H9 (cell line): ENCODE results near the gene AKAP14. TPM values are rescaled to one million over a fixed set of nuclear protein-coding genes. Genes with fewer than 3 reads are reported as not detected.

Experiments used
- DNase-seq: peaks from one replicate; pipeline ENCODE4 v3.0.0-alpha.2; 2017
- H2AFZ ChIP-seq: one replicate; pipeline ENCODE4 v1.6.1; 2013; ENCODE audit warnings: mild to moderate bottlenecking, low read length, control low read depth, moderate library complexity
- H2AK5ac ChIP-seq: 2 replicates; pipeline ENCODE4 v1.6.1; 2013; ENCODE audit warnings: low read length, control low read depth, mixed read lengths; ENCODE audit not compliant: insufficient read length
- H2BK120ac ChIP-seq: one replicate; pipeline ENCODE4 v1.6.1; 2013; ENCODE audit warnings: low read depth, mild to moderate bottlenecking, low read length, control low read depth, inconsistent platforms; ENCODE audit not compliant: poor library complexity, severe bottlenecking
- H2BK12ac ChIP-seq: 2 replicates; pipeline ENCODE4 v1.6.1; 2013; ENCODE audit warnings: low read length, control low read depth, mixed read lengths, low read depth; ENCODE audit not compliant: insufficient read length
- H2BK15ac ChIP-seq: 2 replicates; pipeline ENCODE4 v1.6.1; 2013; ENCODE audit warnings: low read depth, low read length, control low read depth
- H2BK20ac ChIP-seq: one replicate; pipeline ENCODE4 v1.6.1; 2013; ENCODE audit warnings: low read depth, mild to moderate bottlenecking, low read length, control low read depth, inconsistent platforms; ENCODE audit not compliant: poor library complexity, severe bottlenecking
- H2BK5ac ChIP-seq: 2 replicates; pipeline ENCODE4 v1.6.1; 2013; ENCODE audit warnings: low read length, control low read depth, mixed read lengths; ENCODE audit not compliant: insufficient read length
- H3K14ac ChIP-seq: 2 replicates; pipeline ENCODE4 v1.6.1; 2013; ENCODE audit warnings: low read length, control low read depth; ENCODE audit not compliant: insufficient read depth
- H3K18ac ChIP-seq: 2 replicates; pipeline ENCODE4 v1.6.1; 2013; ENCODE audit warnings: low read depth, mild to moderate bottlenecking, mixed read lengths, low read length, control low read depth; ENCODE audit not compliant: insufficient read length
- H3K23ac ChIP-seq: 2 replicates; pipeline ENCODE4 v1.6.1; 2013; ENCODE audit warnings: low read length, control low read depth, mixed read lengths, low read depth; ENCODE audit not compliant: insufficient read length
- H3K23me2 ChIP-seq: 2 replicates; pipeline ENCODE4 v1.6.1; 2013; ENCODE audit warnings: low read depth, mild to moderate bottlenecking, mixed read lengths, low read length, control low read depth; ENCODE audit not compliant: insufficient read length, poor library complexity, severe bottlenecking
- H3K27ac ChIP-seq: 2 replicates; pipeline ENCODE4 v1.5.1; 2013; ENCODE audit warnings: low read length, control low read depth, mixed read lengths, low read depth; ENCODE audit not compliant: insufficient read length
- H3K27me3 ChIP-seq: 2 replicates; pipeline ENCODE4 v1.6.1; 2013; ENCODE audit warnings: low read length, control low read depth, inconsistent platforms; ENCODE audit not compliant: insufficient read depth
- H3K4ac ChIP-seq: 2 replicates; pipeline ENCODE4 v1.6.1; 2013; ENCODE audit warnings: low read depth, mild to moderate bottlenecking, control low read depth, inconsistent platforms, low read length, moderate library complexity
- H3K4me1 ChIP-seq: 2 replicates; pipeline ENCODE4 v1.6.1; 2013; ENCODE audit warnings: low read length, control low read depth, inconsistent platforms; ENCODE audit not compliant: insufficient read depth
- H3K4me2 ChIP-seq: 2 replicates; pipeline ENCODE4 v1.6.1; 2013; ENCODE audit warnings: low read length, control low read depth, mixed read lengths; ENCODE audit not compliant: insufficient read length, insufficient read depth
- H3K56ac ChIP-seq: 2 replicates; pipeline ENCODE4 v1.6.1; 2013; ENCODE audit warnings: low read depth, mild to moderate bottlenecking, mixed read lengths, low read length, control low read depth; ENCODE audit not compliant: insufficient read length
- H3K79me1 ChIP-seq: 2 replicates; pipeline ENCODE4 v1.6.1; 2013; ENCODE audit warnings: low read depth, mild to moderate bottlenecking, moderate library complexity, low read length, control low read depth, inconsistent platforms; ENCODE audit not compliant: insufficient read depth, poor library complexity, severe bottlenecking
- H3K79me2 ChIP-seq: 2 replicates; pipeline ENCODE4 v1.6.1; 2013; ENCODE audit warnings: low read length, control low read depth, inconsistent platforms; ENCODE audit not compliant: insufficient read depth
- H3K9ac ChIP-seq: 2 replicates; pipeline ENCODE4 v1.6.1; 2013; ENCODE audit warnings: low read length, control low read depth, mixed read lengths; ENCODE audit not compliant: insufficient read length; ENCODE audit errors: extremely low read depth
- H3K9me3 ChIP-seq: one replicate; pipeline ENCODE4 v1.6.1; 2013; ENCODE audit warnings: low read depth, low read length, inconsistent platforms; ENCODE audit not compliant: control insufficient read depth
- H3T11ph ChIP-seq: one replicate; pipeline ENCODE4 v1.6.1; 2013; ENCODE audit warnings: mild to moderate bottlenecking, low read length, control low read depth, inconsistent platforms
- H4K20me1 ChIP-seq: one replicate; pipeline ENCODE4 v1.6.1; 2013; ENCODE audit not compliant: control insufficient read depth, insufficient read length, insufficient read depth
- H4K5ac ChIP-seq: 2 replicates; pipeline ENCODE4 v1.6.1; 2013; ENCODE audit warnings: low read depth, mild to moderate bottlenecking, mixed read lengths, low read length, control low read depth; ENCODE audit not compliant: insufficient read length
- H4K8ac ChIP-seq: replicated peaks from 2 replicates; pipeline ENCODE4 v1.6.1; 2013; ENCODE audit warnings: low read length, control low read depth, mixed read lengths, low read depth; ENCODE audit not compliant: insufficient read length
- H4K91ac ChIP-seq: 2 replicates; pipeline ENCODE4 v1.6.1; 2013; ENCODE audit warnings: low read depth, mild to moderate bottlenecking, moderate library complexity, mixed read lengths, low read length, control low read depth; ENCODE audit not compliant: insufficient read length
- H3K27ac Mint-ChIP-seq, 3 experiments: 2 replicates in 2 of 3; 3 replicates in 1 of 3; pipeline ENCODE4 v1.8.0; 2020 to 2021; ENCODE audit warnings: mixed read lengths in 3 of 3, mild to moderate bottlenecking in 1 of 3, moderate library complexity in 1 of 3
- H3K27me3 Mint-ChIP-seq: 2 replicates; pipeline ENCODE4 v1.8.0; 2021; ENCODE audit warnings: low read depth, mild to moderate bottlenecking, moderate library complexity, mixed read lengths
- H3K36me3 Mint-ChIP-seq, 3 experiments: 2 replicates in 2 of 3; 3 replicates in 1 of 3; pipeline ENCODE4 v1.8.0; 2020 to 2021; ENCODE audit warnings: low read depth in 3 of 3, mixed read lengths in 3 of 3; ENCODE audit not compliant: insufficient read depth in 1 of 3
- H3K4me1 Mint-ChIP-seq, 2 experiments: 2 replicates each; pipeline ENCODE4 v1.8.0; 2020; ENCODE audit warnings: mixed read lengths in 2 of 2
- H3K4me3 Mint-ChIP-seq, 2 experiments: 2 replicates in 1 of 2; 3 replicates in 1 of 2; pipeline ENCODE4 v1.8.0; 2020 to 2021; ENCODE audit warnings: mild to moderate bottlenecking in 2 of 2, mixed read lengths in 2 of 2, moderate library complexity in 1 of 2
- H3K9me3 Mint-ChIP-seq, 2 experiments: 2 replicates in 1 of 2; 3 replicates in 1 of 2; pipeline ENCODE4 v1.8.0; 2020; ENCODE audit warnings: mild to moderate bottlenecking in 2 of 2, mixed read lengths in 2 of 2, moderate library complexity in 1 of 2
- WGBS: extraction: QIAGEN DNeasy Blood & Tissue Kit; methylation state at CpG from one replicate; pipeline ENCODE4 v1.1.7; 2013; ENCODE audit warnings: missing lambda C conversion rate, low lambda C conversion rate, mixed read lengths; ENCODE audit not compliant: insufficient read length; ENCODE audit errors: extremely low coverage; 5-methylcytosine and 5-hydroxymethylcytosine counted together
- total RNA-seq: library from RNA; stranded (reverse); gene quantifications from 2 replicates; pipeline ENCODE4 v1.2.1, GENCODE V29; 2021
- TF ChIP-seq, protein P1 (sequence below): fragments of 200-600 bp; sonication (generic); conservative IDR thresholded peaks from 3 replicates; pipeline ENCODE4 v1.8.0; 2021; ENCODE audit warnings: antibody characterized with exemption, mild to moderate bottlenecking

AKAP14 gene
- total RNA-seq, 1 experiment from 2014 or later: not detected

DNA sequence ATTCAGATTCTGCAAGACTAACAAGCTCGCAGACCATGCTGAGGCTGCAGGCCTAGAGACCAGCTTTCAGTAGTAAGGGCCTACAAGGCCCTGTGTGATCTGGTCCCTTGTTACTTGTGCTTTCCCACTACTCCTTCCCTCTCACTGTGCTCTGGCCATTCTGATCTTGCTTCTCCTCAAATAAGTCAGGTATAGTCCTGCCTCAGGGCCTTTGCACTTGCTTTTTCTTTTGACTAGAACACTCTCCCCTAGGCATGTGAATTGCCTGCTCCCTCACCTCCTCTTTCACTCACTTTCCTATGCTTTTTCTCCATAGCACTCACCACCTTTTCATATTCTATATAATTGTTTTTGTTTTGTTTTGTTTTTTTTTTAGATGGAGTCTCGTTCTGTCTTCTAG is 22.2 kb downstream of the AKAP14 start:
- Histone ChIP-seq H3K23ac (no peak overlapping the region), H3K27me3 (no peaks in the 10 kb centered on the region), H2BK12ac (no peak overlapping the region), H2BK15ac (no peak overlapping the region), H2BK20ac (no peak overlapping the region), H3K4me2 (no peak overlapping the region), H3K14ac (no peak overlapping the region), H3K4ac (no peak overlapping the region), H2BK120ac (no peak overlapping the region), H3K79me1 (no peaks in the 10 kb centered on the region), H3K27ac (no peak overlapping the region), H4K91ac (no peak overlapping the region), H4K8ac (no peak overlapping the region), H3T11ph (no peak overlapping the region), H4K5ac (no peak overlapping the region), H2AK5ac (no peak overlapping the region), H3K18ac (no peak overlapping the region), H3K9ac (no peak overlapping the region), H3K4me1 (no peaks in the 10 kb centered on the region), H3K79me2 (no peaks in the 10 kb centered on the region), H3K23me2 (no peaks in the 10 kb centered on the region), H2AFZ (no peak overlapping the region), H4K20me1 (no peaks in the 10 kb centered on the region), H3K56ac (no peak overlapping the region), H3K9me3 (peaks cover 17% of the 10 kb centered on the region), H2BK5ac (no peak overlapping the region)
- WGBS: no CpG with 5 or more reads among the region's 2 CpGs
- Mint-ChIP-seq H3K27me3 (no peaks in the 10 kb centered on the region; the same call in 1 of the 2 replicates), H3K4me1 (no peaks in the 10 kb centered on the region), H3K4me3 (no peak overlapping the region), H3K27ac (no peak overlapping the region), H3K9me3 (peaks cover 41 to 53% of the 10 kb centered on the region in 2 experiments), H3K36me3 (peaks cover 0 to 5% (median 0%) of the 10 kb centered on the region in 3 experiments; a peak in 2 of 7 replicates)
- TF ChIP-seq, protein P1, sequence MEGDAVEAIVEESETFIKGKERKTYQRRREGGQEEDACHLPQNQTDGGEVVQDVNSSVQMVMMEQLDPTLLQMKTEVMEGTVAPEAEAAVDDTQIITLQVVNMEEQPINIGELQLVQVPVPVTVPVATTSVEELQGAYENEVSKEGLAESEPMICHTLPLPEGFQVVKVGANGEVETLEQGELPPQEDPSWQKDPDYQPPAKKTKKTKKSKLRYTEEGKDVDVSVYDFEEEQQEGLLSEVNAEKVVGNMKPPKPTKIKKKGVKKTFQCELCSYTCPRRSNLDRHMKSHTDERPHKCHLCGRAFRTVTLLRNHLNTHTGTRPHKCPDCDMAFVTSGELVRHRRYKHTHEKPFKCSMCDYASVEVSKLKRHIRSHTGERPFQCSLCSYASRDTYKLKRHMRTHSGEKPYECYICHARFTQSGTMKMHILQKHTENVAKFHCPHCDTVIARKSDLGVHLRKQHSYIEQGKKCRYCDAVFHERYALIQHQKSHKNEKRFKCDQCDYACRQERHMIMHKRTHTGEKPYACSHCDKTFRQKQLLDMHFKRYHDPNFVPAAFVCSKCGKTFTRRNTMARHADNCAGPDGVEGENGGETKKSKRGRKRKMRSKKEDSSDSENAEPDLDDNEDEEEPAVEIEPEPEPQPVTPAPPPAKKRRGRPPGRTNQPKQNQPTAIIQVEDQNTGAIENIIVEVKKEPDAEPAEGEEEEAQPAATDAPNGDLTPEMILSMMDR: no peak
- DNase-seq: no peak
